GM18873 (cell line): Measurements from ENCODE around the gene ASIC2.

Experiments
- ATAC-seq: cut with Tn5 transposase; IDR thresholded peaks from one replicate; pipeline ENCODE4 v1.9.1; 2021; ENCODE audit warnings: mild to moderate bottlenecking, moderate library complexity, moderate number of reproducible peaks; ENCODE audit not compliant: unreplicated experiment, low FRiP score

ASIC2 gene

DNA sequence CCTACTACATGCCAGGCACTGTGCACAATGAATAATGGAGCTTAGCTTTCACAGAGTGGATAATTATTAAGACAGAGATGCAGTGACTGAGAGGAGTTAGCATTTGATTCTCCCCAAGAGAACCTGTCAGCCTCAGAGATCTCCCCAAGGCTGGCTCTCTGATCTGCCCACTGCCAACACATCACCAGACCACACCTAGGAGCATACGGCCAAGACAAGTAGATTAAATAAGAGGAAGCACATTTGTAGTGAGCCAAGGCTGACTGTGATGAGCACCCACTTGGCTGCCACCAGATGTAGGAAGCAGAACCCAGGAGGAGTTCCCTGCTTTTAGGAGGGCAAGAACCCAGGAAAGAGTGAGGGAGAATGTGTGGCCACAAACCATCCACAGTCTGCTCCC lies 171.3 kb downstream of the ASIC2 start:
- no peak for ATAC-seq

DNA sequence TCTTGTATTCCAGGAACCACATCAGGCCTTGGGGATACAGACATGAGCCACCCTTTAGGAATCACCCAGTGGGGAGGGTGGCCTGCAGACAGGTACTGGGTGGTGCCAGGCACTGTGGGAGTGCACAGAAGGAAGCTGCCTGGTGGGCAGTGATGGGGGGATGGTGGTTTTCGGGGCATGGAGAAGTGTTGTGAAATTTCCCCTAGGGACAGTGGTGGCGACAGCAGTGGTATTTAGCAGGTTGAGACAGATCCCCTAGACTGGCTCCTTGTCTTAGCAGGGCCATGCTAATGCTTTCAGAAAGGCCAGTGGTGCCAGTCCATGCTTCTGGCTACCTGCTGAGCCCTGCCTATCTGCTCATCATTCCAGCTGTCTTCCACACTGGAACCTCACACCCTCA lies 171.8 kb downstream of the ASIC2 start:
- no peak for ATAC-seq

- no peak for ATAC-seq
Observed at GRCh38 chr17:33120103-33120502, 173.0 kb downstream of the ASIC2 start.

DNA sequence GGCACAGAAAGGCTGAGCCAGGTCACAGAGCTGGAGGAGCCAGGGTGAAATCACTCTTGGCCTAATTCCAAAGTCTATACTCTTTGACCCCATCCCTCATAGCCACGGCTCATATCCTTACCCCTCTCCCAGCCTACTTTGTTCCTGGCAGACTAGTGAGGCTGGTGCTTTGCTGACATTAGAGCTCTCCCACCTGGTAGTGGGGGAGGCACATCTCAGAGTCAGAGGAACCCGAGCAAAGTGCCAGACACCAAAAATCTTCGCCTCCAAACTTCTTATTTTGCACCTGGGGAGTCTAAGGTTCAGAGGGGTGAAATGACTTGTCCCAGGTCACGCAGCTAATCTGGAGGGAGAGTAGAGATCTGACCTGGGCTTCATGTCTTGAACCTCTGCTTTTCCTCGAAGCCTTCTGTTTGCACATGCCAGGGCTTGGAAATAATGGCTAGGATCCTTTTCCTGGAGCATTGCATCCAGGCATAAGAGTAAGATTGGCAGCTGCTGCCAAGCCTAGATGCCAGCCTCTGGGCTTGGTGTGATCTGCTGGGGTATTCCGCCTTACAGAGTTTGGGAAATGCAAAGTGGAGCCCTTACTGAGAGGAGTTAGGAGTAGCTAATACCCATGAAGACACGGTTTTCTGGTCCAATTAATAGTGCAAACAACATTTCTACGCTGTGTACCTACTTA lies 174.6 kb downstream of the ASIC2 start:
- ATAC-seq = no peak

DNA sequence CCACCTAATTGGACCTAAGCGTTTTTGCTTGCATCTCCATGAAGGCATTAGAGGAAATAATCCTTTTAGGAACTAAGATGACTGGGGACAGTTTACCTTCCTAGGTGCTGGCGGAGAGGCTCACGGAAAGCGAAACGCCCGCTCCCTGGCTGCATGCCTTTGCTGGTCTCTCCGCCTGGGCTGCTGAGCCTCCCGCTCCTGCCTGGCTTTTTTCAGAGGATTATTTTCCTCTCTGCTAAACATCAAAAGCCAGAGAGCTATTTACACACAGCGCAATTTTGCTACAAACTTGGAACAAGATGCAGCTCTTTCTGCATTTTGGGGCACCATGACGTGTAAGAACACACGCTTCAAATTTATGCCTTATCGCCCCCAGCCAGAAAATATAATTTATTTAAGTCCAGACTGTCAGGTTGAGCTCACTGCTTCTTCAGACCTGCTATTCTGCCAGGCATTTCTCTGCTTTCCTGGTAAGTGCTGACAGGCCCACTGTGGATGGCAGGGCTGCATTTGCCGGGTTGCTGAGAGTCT lies 177.0 kb downstream of the ASIC2 start:
- no peak for ATAC-seq

- ATAC-seq = no peak
Observed at GRCh38 chr17:33115366-33115765, 177.7 kb downstream of the ASIC2 start.

DNA sequence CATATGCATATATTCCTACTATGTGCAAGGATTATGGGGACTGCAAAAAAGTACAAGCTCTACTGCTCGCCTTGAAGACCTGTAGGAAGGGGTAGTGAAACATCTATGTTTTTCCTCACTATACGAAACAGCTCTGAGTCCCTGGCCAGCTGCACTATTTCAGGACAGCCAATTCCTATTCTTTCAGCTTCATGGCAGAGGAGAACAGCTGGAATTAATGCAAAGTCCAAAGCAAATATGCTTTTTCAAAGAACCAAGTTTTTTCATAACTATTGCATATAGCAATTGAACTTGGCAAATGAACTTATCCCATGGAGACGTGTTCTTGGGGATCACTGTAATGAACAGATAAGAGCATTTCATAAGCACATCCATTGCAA lies 179.1 kb downstream of the ASIC2 start:
- no peak for ATAC-seq

GRCh38 chr17:33113276-33113990 lies 179.7 kb downstream of the ASIC2 start:
- no peak for ATAC-seq

GRCh38 chr17:33112763-33113162 lies 180.3 kb downstream of the ASIC2 start:
- ATAC-seq = no peak

DNA sequence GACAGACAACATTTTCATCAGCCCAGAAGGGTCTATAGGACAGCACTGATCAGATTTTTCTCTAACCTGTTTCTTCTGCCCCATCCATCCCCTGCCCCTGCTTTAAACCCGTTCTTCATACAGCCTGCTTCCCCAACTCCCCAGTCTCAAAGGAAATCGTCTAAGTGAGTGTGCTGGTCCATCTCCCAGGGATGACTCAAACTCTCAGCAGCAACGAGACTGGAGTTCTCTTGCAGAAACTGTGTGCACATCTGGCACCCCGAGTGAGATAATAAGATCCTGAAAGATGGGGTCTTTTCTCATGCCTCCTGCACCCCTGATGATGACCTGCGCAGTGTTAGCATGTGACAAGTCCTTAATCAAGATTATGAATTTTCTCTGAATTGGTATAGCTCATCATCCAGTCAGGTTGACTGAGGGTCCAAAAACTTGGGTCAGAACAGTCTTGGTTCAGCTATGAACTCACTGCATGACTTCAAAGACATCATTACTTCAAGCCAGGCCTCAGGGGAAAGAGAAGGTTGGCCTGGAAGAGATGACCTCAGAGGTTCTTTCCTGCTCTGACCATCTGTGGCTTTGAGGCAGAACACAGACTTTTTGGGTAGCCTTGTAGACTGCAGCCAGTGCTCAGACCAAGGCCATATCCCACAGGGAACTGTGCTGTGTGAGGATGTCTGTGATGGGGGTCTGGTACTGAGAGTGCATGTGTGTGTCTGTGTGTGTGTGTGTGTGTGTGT lies 183.6 kb downstream of the ASIC2 start:
- ATAC-seq = no peak

- ATAC-seq = no peak
Observed at GRCh38 chr17:33106525-33107165, 186.4 kb downstream of the ASIC2 start.

- ATAC-seq = no peak
Observed at GRCh38 chr17:33105911-33106310, 187.2 kb downstream of the ASIC2 start.

DNA sequence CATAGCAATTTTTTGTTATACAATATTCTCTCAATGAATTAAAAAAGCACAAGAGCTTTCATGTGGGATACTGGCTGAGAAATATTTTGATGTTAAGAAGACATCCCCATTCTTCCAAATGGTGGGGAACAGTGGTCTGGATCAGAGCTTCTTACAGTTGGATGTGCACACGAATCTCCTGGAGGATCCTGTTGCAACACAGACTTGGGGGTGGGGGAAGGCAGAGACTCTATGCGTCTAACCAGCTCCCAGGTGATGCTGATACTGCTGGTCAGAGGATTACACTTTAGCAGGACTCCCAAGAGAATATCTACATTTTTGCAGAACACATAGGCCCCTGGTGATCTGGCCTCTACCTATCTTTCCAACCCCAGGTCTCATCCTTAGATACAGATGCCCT lies 193.2 kb downstream of the ASIC2 start:
- ATAC-seq = no peak

- no peak for ATAC-seq
Observed at GRCh38 chr17:33099252-33099651, 193.8 kb downstream of the ASIC2 start.

GRCh38 chr17:33097411-33097810 lies 195.7 kb downstream of the ASIC2 start:
- no peak for ATAC-seq

- no peak for ATAC-seq
Observed at GRCh38 chr17:33096161-33096560, 196.9 kb downstream of the ASIC2 start.

DNA sequence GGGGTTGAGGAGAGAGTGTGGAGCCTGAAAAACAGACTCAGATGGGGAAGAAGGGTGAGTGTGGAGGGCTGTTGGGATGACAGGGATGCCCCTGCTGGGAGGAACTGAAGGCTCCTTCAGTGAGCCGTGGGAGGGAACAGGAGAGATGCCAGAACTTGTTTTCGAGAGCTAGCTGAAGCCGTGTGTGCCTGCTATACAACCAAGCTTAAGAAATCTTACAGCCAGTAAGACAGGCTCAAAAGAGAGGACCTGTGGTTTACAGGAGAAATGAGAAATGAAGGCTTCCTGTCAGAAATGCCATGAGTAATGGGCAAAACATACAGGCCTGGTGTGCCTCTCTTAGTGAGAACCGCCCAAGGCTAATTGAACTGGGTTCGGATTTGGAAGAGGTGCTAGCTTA lies 201.8 kb downstream of the ASIC2 start:
- no peak for ATAC-seq

DNA sequence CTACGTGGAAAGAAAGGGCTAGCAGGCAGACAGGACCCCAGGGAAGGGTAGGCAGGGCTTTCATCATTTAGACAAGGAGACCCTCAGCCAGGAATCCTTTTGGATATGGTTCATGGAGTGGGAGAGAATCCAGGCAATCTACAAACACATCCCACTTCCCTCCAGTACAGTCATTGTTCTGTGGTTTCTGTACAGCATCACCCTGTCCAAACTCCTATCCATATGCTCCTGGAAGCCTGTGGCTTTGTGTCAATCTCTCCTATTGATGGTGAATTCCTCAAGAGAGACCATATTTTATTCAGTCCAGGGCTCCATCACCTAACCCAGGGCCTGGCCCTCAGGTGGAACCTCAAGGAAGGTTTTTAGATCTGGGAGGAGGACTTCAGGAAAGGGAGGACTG lies 202.3 kb downstream of the ASIC2 start:
- no peak for ATAC-seq

- ATAC-seq = no peak
Observed at GRCh38 chr17:33086878-33087277, 206.2 kb downstream of the ASIC2 start.

DNA sequence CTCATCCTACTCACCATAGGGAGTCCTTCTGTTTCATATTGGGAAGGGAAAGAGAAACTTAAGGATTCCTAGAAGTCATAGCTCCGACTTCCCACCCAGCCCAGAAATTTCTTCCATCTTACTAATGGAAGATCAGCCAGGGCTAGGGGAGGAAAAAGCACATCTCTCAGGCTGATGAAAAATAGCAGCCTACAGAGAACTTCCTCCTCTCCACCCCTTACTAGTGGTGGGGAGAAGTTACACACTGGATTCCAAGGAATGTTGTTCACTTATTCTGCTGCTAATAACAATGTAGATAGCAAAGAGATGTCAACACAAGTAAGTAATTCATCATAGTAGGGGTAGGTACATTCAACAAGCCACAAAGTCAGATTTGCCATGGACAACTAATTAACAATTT lies 207.1 kb downstream of the ASIC2 start:
- no peak for ATAC-seq

GRCh38 chr17:33085256-33085655 lies 207.8 kb downstream of the ASIC2 start:
- no peak for ATAC-seq
